Measurements from ENCODE around the gene CALHM3.
"Not testable (repeated sequence)": the region's sequence is repeated elsewhere in the genome, so short reads cannot be mapped to it uniquely, and the experiment has no call there.

CALHM3 gene

GRCh38 chr10:103512591-103513379 lies 33.7 kb upstream of the CALHM3 start:
- Histone ChIP-seq H3K27me3 (ENCODE audit: control insufficient read depth, insufficient read depth, low read length) (no peaks in the 10 kb centered on the region), H3K9me3 (ENCODE audit: control insufficient read depth, insufficient read depth, low read length) (no peaks in the 10 kb centered on the region), H3K9ac (ENCODE audit: low read depth, low read length) (no peak overlapping the region), H3K27ac (ENCODE audit: low read depth, low read length) (no peak overlapping the region), H3K36me3 (ENCODE audit: control insufficient read depth, insufficient read depth, low read length) (no peaks in the 10 kb centered on the region), H3K4me3 (ENCODE audit: low read depth, low read length) (no peak overlapping the region), H3K4me1 (ENCODE audit: control insufficient read depth, insufficient read depth, low read length) (no peaks in the 10 kb centered on the region)

DNA sequence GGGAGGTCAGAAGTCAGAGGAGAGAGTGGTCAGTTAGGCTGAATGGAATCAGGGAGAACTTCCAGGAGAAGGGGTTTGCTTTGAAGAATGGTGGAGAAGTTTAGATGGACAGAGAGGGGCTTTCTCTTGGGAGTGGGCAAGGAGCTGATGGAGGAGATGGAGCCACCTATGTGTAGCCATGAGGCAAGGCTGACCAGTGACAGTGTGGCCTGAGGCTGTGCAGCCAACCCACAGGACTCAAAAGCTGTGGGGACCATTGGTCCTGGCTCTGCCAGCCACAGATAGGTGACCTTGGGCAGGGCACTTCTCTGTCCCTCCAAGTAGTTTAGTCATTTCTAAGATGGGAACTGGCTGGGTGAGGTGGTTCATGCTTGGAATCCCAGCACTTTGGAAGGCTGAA lies 33.1 kb upstream of the CALHM3 start:
- Histone ChIP-seq H3K9me3 (ENCODE audit: control insufficient read depth, insufficient read depth, low read length) (no peaks in the 10 kb centered on the region), H3K9ac (ENCODE audit: low read depth, low read length) (no peak overlapping the region), H3K4me3 (ENCODE audit: low read depth, low read length) (no peak overlapping the region), H3K27ac (ENCODE audit: low read depth, low read length) (no peak overlapping the region), H3K4me1 (ENCODE audit: control insufficient read depth, insufficient read depth, low read length) (no peaks in the 10 kb centered on the region), H3K27me3 (ENCODE audit: control insufficient read depth, insufficient read depth, low read length) (no peaks in the 10 kb centered on the region), H3K36me3 (ENCODE audit: control insufficient read depth, insufficient read depth, low read length) (no peaks in the 10 kb centered on the region)

DNA sequence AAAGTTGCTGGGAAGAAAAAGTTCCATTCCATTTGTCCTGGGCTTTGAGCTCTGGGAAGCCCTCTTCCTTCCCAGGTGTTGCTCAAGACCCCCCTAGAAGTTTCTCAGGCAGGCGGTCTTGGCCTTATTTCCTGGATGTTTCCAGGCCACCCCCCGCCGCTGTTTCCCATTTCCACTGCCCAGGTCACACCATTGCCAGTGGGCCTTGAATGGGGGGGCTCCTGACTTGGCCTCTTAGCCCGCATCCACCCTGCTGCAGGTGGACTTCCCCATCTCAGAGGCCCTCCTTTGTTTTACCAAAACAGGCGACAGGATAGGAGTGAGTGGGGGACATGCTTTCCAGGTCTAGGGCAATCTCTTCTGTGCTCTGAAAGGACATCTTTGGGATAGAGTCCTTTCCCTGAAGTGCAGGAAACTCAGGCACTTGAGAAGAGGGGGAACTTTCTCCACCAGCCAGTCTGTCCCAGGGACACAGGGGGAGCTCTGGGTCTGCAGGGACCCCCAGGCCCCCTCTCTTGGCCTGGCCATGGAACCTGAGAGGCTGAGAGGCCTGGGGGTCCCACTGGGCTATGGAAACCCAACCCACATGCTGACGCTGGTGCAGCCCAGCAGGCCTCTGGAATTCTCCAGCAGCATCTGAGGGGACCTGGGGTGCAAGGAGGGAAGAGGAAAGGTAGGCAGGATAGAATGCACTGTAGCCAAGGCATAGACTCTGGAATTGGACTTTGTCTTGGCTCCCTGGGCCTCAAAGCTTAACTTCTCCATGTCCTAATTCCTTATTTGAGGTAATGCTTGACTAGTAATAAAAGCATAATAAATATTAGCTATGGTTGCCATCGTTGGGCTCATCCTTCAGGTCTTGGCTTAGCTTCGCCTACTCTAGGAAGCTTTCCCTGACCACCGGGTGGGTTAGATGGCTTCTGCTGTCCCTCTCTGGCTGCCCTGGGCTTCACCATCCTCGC lies 32.0 kb upstream of the CALHM3 start:
- Histone ChIP-seq H3K9ac (ENCODE audit: low read depth, low read length) (no peak overlapping the region), H3K27me3 (ENCODE audit: control insufficient read depth, insufficient read depth, low read length) (peaks cover 2% of the 10 kb centered on the region; the same call in 1 of the 2 replicates), H3K36me3 (ENCODE audit: control insufficient read depth, insufficient read depth, low read length) (no peaks in the 10 kb centered on the region), H3K4me1 (ENCODE audit: control insufficient read depth, insufficient read depth, low read length) (no peaks in the 10 kb centered on the region), H3K4me3 (ENCODE audit: low read depth, low read length) (no peak overlapping the region), H3K27ac (ENCODE audit: low read depth, low read length) (no peak overlapping the region), H3K9me3 (ENCODE audit: control insufficient read depth, insufficient read depth, low read length) (no peaks in the 10 kb centered on the region)

DNA sequence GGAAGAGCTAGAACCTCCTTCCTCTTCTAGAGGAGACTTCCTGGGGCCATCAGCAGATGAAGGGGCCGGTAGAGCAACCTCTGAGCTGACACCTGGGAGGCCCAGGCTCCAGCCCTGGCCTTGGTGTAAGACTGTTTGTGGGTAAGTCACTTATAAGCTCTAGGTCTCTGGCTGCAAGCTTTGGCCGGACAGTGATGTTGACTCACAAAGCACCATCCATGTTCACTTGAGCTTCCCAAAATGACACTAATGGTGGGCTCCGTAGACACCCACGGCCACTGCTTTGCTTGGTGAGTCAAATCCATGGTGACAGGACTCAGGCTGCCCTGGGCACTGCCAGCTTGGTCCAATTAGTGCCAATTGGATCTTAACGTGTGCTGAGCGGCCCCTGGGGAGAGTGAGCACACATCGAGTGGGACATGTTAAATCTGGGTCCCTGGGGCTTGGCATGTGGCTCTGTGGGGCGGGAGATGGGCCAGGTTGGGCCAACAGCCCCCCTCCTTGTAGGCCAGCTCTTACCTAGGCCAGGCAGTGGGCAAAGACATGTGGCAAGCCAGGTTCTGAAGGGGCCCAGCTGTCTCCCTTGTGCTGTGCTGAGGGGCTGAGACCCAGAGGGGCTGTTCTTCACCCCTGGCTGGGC lies 31.1 kb upstream of the CALHM3 start:
- Histone ChIP-seq H3K4me3 (ENCODE audit: low read depth, low read length) (no peak overlapping the region), H3K9me3 (ENCODE audit: control insufficient read depth, insufficient read depth, low read length) (no peaks in the 10 kb centered on the region), H3K36me3 (ENCODE audit: control insufficient read depth, insufficient read depth, low read length) (no peaks in the 10 kb centered on the region), H3K4me1 (ENCODE audit: control insufficient read depth, insufficient read depth, low read length) (no peaks in the 10 kb centered on the region), H3K27ac (ENCODE audit: low read depth, low read length) (no peak overlapping the region), H3K9ac (ENCODE audit: low read depth, low read length) (no peak overlapping the region), H3K27me3 (ENCODE audit: control insufficient read depth, insufficient read depth, low read length) (peaks cover 2% of the 10 kb centered on the region; the same call in 1 of the 2 replicates)

GRCh38 chr10:103507235-103508191 lies 28.5 kb upstream of the CALHM3 start:
- Histone ChIP-seq H3K9ac (ENCODE audit: low read depth, low read length) (no peak overlapping the region), H3K36me3 (ENCODE audit: control insufficient read depth, insufficient read depth, low read length) (no peaks in the 10 kb centered on the region), H3K4me1 (ENCODE audit: control insufficient read depth, insufficient read depth, low read length) (no peaks in the 10 kb centered on the region), H3K9me3 (ENCODE audit: control insufficient read depth, insufficient read depth, low read length) (no peaks in the 10 kb centered on the region), H3K27me3 (ENCODE audit: control insufficient read depth, insufficient read depth, low read length) (peaks cover 2% of the 10 kb centered on the region; the same call in 1 of the 2 replicates), H3K27ac (ENCODE audit: low read depth, low read length) (no peak overlapping the region), H3K4me3 (ENCODE audit: low read depth, low read length) (no peak overlapping the region)

DNA sequence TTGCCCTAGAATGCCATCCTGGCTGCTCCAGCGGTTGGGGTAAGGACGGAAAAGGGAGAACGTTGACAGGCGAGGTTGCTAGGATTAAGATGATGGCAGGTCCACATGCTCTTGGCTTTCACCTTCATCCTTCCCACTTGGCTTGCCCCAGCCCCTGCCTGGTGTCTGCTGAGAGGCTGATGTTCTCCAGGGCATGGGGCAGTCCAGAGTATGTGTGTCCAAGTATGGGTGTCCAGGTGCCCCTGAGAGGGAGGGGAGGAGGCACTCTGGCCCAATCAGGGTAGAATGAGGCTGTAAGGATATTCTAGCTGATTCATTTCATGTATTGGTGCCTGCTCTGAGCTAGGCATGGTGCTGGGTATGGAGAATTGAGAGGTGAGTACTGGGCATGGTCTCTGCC lies 27.0 kb upstream of the CALHM3 start:
- H3K27ac ChIP-seq (ENCODE audit: low read depth, low read length) = no peak overlapping the region
- H3K4me3 ChIP-seq (ENCODE audit: low read depth, low read length) = no peak overlapping the region
- H3K9me3 ChIP-seq (ENCODE audit: control insufficient read depth, insufficient read depth, low read length) = no peaks in the 10 kb centered on the region
- no peak overlapping the region for H3K9ac ChIP-seq (ENCODE audit: low read depth, low read length)
- H3K36me3 ChIP-seq (ENCODE audit: control insufficient read depth, insufficient read depth, low read length) = no peaks in the 10 kb centered on the region
- H3K4me1 ChIP-seq (ENCODE audit: control insufficient read depth, insufficient read depth, low read length) = no peaks in the 10 kb centered on the region
- H3K27me3 ChIP-seq (ENCODE audit: control insufficient read depth, insufficient read depth, low read length) = peaks cover 4% of the 10 kb centered on the region; the same call in 1 of the 2 replicates

DNA sequence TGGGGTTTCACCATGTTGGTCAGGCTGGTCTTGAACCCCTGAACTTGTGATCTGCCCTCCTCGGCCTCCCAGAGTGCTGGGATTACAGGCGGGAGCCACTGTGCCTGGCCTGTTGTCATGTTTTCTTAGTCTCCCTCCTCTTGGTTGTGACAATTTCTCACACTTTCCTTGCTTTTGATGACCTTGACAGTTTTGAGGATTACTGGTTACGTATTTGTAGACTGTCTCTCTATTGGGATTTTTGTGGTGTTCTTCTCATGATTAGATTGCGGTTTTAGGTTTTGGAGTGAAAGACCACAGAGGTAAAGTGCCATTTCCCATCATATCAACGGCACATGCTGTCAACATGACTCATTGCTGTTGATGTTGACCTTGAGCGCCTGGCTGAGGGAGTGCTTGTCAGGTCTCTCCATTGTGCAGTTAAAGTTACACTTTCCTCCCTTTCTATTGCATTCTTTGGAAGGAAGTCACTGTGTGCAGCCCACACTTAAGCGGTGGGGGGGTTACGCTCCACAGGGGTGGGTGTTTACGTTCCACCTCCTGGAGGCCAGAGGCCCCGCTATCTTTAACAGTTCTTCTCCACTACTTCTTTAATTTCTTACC lies 25.2 kb upstream of the CALHM3 start:
- H3K27ac ChIP-seq (ENCODE audit: low read depth, low read length) = peak overlapping the region; percentile 63
- no peak overlapping the region for H3K4me3 ChIP-seq (ENCODE audit: low read depth, low read length)
- H3K27me3 ChIP-seq (ENCODE audit: control insufficient read depth, insufficient read depth, low read length) = peaks cover 5% of the 10 kb centered on the region; the same call in 1 of the 2 replicates

GRCh38 chr10:103503777-103504176 lies 24.7 kb upstream of the CALHM3 start:
- not testable (repeated sequence) for H3K4me1 ChIP-seq (ENCODE audit: control insufficient read depth, insufficient read depth, low read length); H3K4me3 ChIP-seq (ENCODE audit: low read depth, low read length); H3K9ac ChIP-seq (ENCODE audit: low read depth, low read length); H3K27me3 ChIP-seq (ENCODE audit: control insufficient read depth, insufficient read depth, low read length); H3K36me3 ChIP-seq (ENCODE audit: control insufficient read depth, insufficient read depth, low read length); H3K9me3 ChIP-seq (ENCODE audit: control insufficient read depth, insufficient read depth, low read length)
- peak overlapping the region; percentile 63 for H3K27ac ChIP-seq (ENCODE audit: low read depth, low read length)

More for the DNA sequence above, 25.2 kb upstream of the CALHM3 start:
- Histone ChIP-seq H3K9ac (ENCODE audit: low read depth, low read length) (no peak overlapping the region), H3K9me3 (ENCODE audit: control insufficient read depth, insufficient read depth, low read length) (no peaks in the 10 kb centered on the region), H3K36me3 (ENCODE audit: control insufficient read depth, insufficient read depth, low read length) (no peaks in the 10 kb centered on the region), H3K4me1 (ENCODE audit: control insufficient read depth, insufficient read depth, low read length) (no peaks in the 10 kb centered on the region)

GRCh38 chr10:103502849-103503660 lies 24.0 kb upstream of the CALHM3 start:
- H3K9ac ChIP-seq (ENCODE audit: low read depth, low read length) = no peak overlapping the region
- H3K36me3 ChIP-seq (ENCODE audit: control insufficient read depth, insufficient read depth, low read length) = no peaks in the 10 kb centered on the region
- peaks cover 5% of the 10 kb centered on the region; the same call in 1 of the 2 replicates for H3K27me3 ChIP-seq (ENCODE audit: control insufficient read depth, insufficient read depth, low read length)
- H3K27ac ChIP-seq (ENCODE audit: low read depth, low read length) = no peak overlapping the region
- no peaks in the 10 kb centered on the region for H3K4me1 ChIP-seq (ENCODE audit: control insufficient read depth, insufficient read depth, low read length)
- no peak overlapping the region for H3K4me3 ChIP-seq (ENCODE audit: low read depth, low read length)
- H3K9me3 ChIP-seq (ENCODE audit: control insufficient read depth, insufficient read depth, low read length) = no peaks in the 10 kb centered on the region

All from HUES48 (cell line).